Esophagus muscularis mucosa (tissue), 4 donors: ENCODE data around the gene OR8H3. TPM values are rescaled to one million over a fixed set of nuclear protein-coding genes. Genes with fewer than 3 reads are reported as not detected.

Experiments used
- DNase-seq: peaks from one replicate; pipeline ENCODE4 v3.0.0-alpha.2; 2017; ENCODE audit errors: extremely low spot score
- H3K27ac ChIP-seq, 4 donors: fragments of 200-600 bp; sonication (generic); replicated peaks in 1 of 4; 1 replicate in 3 of 4; 2 replicates in 1 of 4; pipeline ENCODE4 v1.5.1; 2016 to 2019; ENCODE audit warnings: mild to moderate bottlenecking in 1 of 4
- H3K27me3 ChIP-seq, 4 donors: fragments of 200-600 bp; sonication (generic); one replicate each; pipeline versions ENCODE4 v1.5.1 to v1.6.0; 2016 to 2019
- H3K36me3 ChIP-seq, 4 donors: fragments of 200-600 bp; sonication (generic); one replicate each; pipeline ENCODE4 v1.5.1; 2016 to 2019
- H3K4me1 ChIP-seq, 4 donors: fragments of 200-600 bp; sonication (generic); one replicate each; pipeline ENCODE4 v1.5.1; 2016 to 2019
- H3K4me3 ChIP-seq, 4 donors: fragments of 200-600 bp; sonication (generic); 1 replicate in 2 of 4; 2 replicates in 2 of 4; pipeline ENCODE4 v1.5.1; 2016 to 2019; ENCODE audit warnings: mild to moderate bottlenecking in 4 of 4, moderate library complexity in 1 of 4
- H3K9me3 ChIP-seq, 4 donors: fragments of 200-600 bp; sonication (generic); 1 replicate in 3 of 4; 2 replicates in 1 of 4; pipeline ENCODE4 v1.5.1; 2016 to 2019
- EP300 ChIP-seq: sonication (generic); formaldehyde crosslinking; IDR thresholded peaks from one replicate; pipeline ENCODE4 v1.6.1; 2017; ENCODE audit warnings: antibody characterized with exemption
- POLR2A ChIP-seq: fragments of 450-650 bp; IDR thresholded peaks from one replicate; pipeline ENCODE4 v1.6.1; 2017; ENCODE audit warnings: antibody characterized with exemption, moderate library complexity, mild to moderate bottlenecking, low read depth
- POLR2AphosphoS5 ChIP-seq, 2 donors: sonication (generic); formaldehyde crosslinking; IDR thresholded peaks; one replicate each; pipeline ENCODE4 v1.6.1; 2017; ENCODE audit warnings: antibody characterized with exemption in 2 of 2
- WGBS: methylation state at CpG from one replicate; pipeline ENCODE4 v1.1.5; 2018; 5-methylcytosine and 5-hydroxymethylcytosine counted together
- intact Hi-C: fragments of 100-400 bp; cut with DNase I; formaldehyde crosslinking; loops from one replicate; pipeline ENCODE4 v1.15.1; 2023
- total RNA-seq, 4 donors: library from RNA; depleted of rRNA; stranded (reverse); fragments of >200 nt; gene quantifications; one replicate each; pipeline versions ENCODE4 v1.1.0 to v1.2.1, GENCODE V29; 2016
- TF ChIP-seq, protein P1 (sequence below), 3 experiments: fragments of 200-600 bp in 2 of 3; fragments of 450-650 bp in 1 of 3; sonication (generic) in 2 of 3; IDR thresholded peaks; one replicate each; pipeline ENCODE4 v1.5.1; 2017 to 2019; ENCODE audit warnings: antibody characterized with exemption in 3 of 3, mild to moderate bottlenecking in 2 of 3, moderate library complexity in 1 of 3

OR8H3 gene, protein sequence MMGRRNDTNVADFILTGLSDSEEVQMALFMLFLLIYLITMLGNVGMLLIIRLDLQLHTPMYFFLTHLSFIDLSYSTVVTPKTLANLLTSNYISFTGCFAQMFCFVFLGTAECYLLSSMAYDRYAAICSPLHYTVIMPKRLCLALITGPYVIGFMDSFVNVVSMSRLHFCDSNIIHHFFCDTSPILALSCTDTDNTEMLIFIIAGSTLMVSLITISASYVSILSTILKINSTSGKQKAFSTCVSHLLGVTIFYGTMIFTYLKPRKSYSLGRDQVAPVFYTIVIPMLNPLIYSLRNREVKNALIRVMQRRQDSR
- not detected for total RNA-seq

DNA sequence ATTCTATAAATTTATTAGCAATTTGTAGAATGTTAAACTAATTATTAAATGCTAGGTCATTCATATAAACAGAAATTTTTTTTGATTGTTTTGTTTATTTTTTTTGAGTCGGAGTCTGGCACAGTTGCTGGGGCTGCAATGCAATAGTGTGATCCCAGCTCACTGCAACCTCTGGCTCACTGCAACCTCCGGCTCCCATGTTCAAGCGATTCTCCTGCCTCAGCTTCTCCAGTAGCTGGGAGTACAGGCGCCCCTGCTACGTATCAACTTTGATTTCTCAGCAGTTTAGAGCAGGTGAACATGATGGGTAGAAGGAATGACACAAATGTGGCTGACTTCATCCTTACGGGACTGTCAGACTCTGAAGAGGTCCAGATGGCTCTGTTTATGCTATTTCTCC lies at the start of gene OR8H3:
Gene OR8H3 (plus strand): TSS at position 301 of the 400 bp plus-strand sequence. CDS start 0 bp downstream, at position 301.
- WGBS = 52% methylated on average over 6 of the region's 6 CpGs
- TF ChIP-seq, protein P1, sequence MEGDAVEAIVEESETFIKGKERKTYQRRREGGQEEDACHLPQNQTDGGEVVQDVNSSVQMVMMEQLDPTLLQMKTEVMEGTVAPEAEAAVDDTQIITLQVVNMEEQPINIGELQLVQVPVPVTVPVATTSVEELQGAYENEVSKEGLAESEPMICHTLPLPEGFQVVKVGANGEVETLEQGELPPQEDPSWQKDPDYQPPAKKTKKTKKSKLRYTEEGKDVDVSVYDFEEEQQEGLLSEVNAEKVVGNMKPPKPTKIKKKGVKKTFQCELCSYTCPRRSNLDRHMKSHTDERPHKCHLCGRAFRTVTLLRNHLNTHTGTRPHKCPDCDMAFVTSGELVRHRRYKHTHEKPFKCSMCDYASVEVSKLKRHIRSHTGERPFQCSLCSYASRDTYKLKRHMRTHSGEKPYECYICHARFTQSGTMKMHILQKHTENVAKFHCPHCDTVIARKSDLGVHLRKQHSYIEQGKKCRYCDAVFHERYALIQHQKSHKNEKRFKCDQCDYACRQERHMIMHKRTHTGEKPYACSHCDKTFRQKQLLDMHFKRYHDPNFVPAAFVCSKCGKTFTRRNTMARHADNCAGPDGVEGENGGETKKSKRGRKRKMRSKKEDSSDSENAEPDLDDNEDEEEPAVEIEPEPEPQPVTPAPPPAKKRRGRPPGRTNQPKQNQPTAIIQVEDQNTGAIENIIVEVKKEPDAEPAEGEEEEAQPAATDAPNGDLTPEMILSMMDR (IDR thresholded peaks at IDR 0.05) = no peak
- TF ChIP-seq POLR2AphosphoS5 (IDR thresholded peaks at IDR 0.05) (no peak), POLR2A (no peak), EP300 (no peak)
- Histone ChIP-seq H3K27me3 (no peaks in the 10 kb centered on the region), H3K36me3 (no peaks in the 10 kb centered on the region), H3K27ac (no peak within 1 kb of the TSS), H3K9me3 (peaks cover 0 to 4% (median 0%) of the 10 kb centered on the region in 4 donors), H3K4me3 (no peak within 1 kb of the TSS), H3K4me1 (no peaks in the 10 kb centered on the region)
- no peak for DNase-seq
- intact Hi-C loops = no loop called here

DNA sequence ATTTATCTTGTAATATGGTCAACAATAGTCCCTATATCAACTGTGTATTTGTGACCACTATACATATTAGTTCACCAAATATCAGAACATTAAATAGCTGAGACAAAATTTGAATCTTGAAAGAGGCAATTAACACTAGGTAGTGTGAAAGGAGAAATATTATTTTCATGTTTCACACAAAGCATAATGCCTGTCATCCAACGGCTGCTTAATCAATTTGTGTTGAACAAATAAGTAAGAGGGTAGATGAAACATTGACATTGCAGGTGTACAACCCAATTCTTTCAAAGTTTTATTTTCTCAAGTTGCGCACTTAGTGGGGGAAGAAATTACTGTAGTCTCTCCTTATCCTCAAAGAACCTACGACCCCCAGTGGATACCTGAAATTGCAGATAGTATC lies 32.5 kb upstream of the OR8H3 start:
- intact Hi-C loops = no loop called here
- no peaks in the 10 kb centered on the region for H3K4me1 ChIP-seq
- WGBS = 79% methylated on average over 3 of the region's 3 CpGs
- H3K27me3 ChIP-seq = no peaks in the 10 kb centered on the region
- no peak overlapping the region for H3K27ac ChIP-seq
- TF ChIP-seq, protein P1 (IDR thresholded peaks at IDR 0.05) = no peak
- TF ChIP-seq EP300 (no peak), POLR2AphosphoS5 (IDR thresholded peaks at IDR 0.05) (no peak), POLR2A (no peak)
- H3K4me3 ChIP-seq = no peak overlapping the region
- no peak for DNase-seq
- no peaks in the 10 kb centered on the region for H3K36me3 ChIP-seq
- H3K9me3 ChIP-seq = no peaks in the 10 kb centered on the region

DNA sequence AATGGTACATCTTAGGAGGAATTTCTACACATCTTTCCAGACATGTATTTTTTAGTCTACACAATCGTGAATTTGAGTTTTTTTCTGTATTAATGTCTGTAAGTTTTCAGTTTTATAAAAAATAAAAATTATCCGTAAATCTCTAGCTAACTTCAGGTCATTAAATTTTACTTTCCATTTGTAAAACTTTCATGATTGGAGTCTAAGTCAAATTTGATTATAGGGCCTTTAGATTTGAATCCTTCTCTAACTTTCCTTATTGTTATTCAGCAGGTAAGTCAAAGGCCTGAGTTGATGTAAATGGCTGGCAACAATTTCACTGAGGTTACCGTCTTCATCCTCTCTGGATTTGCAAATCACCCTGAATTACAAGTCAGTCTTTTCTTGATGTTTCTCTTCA lies 29.2 kb upstream of the OR8H3 start, which contains the start of gene OR8I2:
Gene OR8I2 (plus strand): TSS at position 301 of the 400 bp plus-strand sequence. CDS start 0 bp downstream, at position 301.
- Histone ChIP-seq H3K9me3 (no peaks in the 10 kb centered on the region), H3K36me3 (no peaks in the 10 kb centered on the region), H3K4me1 (no peaks in the 10 kb centered on the region), H3K4me3 (no peak within 1 kb of the TSS), H3K27ac (no peak within 1 kb of the TSS), H3K27me3 (no peaks in the 10 kb centered on the region)
- 68% methylated on average over 3 of the region's 3 CpGs for whole genome bisulfite sequencing
- intact Hi-C loops = no loop called here
- DNase-seq = no peak
- TF ChIP-seq, protein P1 (IDR thresholded peaks at IDR 0.05) = no peak
- no peak for TF ChIP-seq POLR2A
- no peak for TF ChIP-seq EP300
- no peak for TF ChIP-seq POLR2AphosphoS5 (IDR thresholded peaks at IDR 0.05)

DNA sequence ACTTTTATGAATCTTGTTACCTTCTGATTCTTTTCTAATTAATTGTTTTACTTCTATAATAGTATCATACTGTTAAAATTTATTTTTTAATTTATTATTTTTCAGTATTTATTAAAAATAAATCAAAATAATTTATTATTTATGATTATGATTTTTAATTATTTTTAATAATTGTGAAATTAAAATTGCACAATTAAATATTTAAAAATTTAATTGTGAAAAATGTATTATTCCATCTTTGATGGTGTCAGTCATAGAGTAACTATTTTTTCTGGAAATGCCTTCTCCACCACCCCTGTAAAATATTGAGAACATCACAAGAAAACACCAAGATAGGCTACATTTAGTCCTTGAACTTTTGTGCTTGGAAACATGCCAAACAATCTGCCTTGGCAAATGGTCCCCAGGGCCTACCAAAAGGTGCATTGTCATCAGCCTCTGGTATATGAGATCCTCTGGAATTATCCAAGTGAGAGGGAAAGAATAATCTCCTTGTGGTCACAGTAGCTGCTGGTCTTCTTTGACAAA lies 18.9 kb upstream of the OR8H3 start, which contains the start of gene OR8H2:
Gene OR8H2 (plus strand): TSS at position 478 of the 528 bp plus-strand sequence. CDS start 1,356 bp downstream, outside the sequence.
- no peaks in the 10 kb centered on the region for H3K9me3 ChIP-seq
- no peaks in the 10 kb centered on the region for H3K27me3 ChIP-seq
- no peak within 1 kb of the TSS for H3K4me3 ChIP-seq
- intact Hi-C loops = no loop called here
- no peaks in the 10 kb centered on the region for H3K4me1 ChIP-seq
- no peaks in the 10 kb centered on the region for H3K36me3 ChIP-seq
- no peak within 1 kb of the TSS for H3K27ac ChIP-seq
- no peak for DNase-seq
- TF ChIP-seq POLR2AphosphoS5 (IDR thresholded peaks at IDR 0.05) (no peak), EP300 (no peak), POLR2A (no peak)
- TF ChIP-seq, protein P1 (IDR thresholded peaks at IDR 0.05) = no peak
